Hematopoietic multipotent progenitor cell (in vitro differentiated cells): Measurements from ENCODE around the gene ITPR1. TPM values are rescaled to one million over a fixed set of nuclear protein-coding genes. Genes with fewer than 3 reads are reported as not detected.
A peak's percentile ranks its signal among the peaks of the same experiment; 100 is the strongest.

Source experiments
- DNase-seq, 3 donors: peaks; one replicate each; pipeline ENCODE4 v3.0.0-alpha.2; 2011 to 2015; ENCODE audit warnings: low read depth in 2 of 3, low spot score in 2 of 3
- total RNA-seq: library from RNA; depleted of rRNA; stranded (reverse); fragments of >200 nt; gene quantifications from one replicate; pipeline ENCODE4 v1.2.3, GENCODE V29; 2012

ITPR1 gene
- total RNA-seq, 1 donor = 166 TPM

GRCh38 chr3:4835616-4836043 is 342.5 kb downstream of the ITPR1 start:
- DNase-seq = peak in 1 of 3 donors; percentile 37

GRCh38 chr3:4836516-4836915 is 343.4 kb downstream of the ITPR1 start:
- DNase-seq = no peak

DNA sequence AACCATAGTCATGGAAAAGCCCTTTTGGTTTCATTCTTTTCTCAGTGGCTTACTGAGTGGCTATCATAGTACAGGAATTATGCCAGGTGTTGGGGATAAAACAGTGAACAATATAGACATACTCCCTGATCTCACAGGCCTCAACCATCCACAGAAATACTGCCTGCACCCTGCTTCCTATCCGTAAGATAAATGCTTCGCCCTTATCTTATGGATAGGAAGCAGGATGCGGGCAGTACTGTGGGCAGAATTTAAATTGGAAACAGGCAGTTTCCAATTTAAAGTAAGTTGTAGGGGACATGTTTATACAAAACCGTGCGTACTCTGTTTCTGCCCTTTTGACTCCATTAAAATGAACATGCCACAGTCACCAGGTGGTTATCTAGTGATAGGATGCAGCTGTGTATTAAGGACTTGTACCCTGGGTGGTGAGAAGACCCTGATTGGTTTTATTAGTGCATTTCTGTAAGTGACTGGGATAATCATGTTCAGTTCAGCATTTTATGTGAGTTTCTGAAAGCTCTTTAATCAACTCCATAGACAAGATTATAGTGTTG is 344.3 kb downstream of the ITPR1 start:
- DNase-seq = peak in 1 of 3 donors; percentile 29

GRCh38 chr3:4838621-4839022 is 345.5 kb downstream of the ITPR1 start:
- DNase-seq = no peak

DNA sequence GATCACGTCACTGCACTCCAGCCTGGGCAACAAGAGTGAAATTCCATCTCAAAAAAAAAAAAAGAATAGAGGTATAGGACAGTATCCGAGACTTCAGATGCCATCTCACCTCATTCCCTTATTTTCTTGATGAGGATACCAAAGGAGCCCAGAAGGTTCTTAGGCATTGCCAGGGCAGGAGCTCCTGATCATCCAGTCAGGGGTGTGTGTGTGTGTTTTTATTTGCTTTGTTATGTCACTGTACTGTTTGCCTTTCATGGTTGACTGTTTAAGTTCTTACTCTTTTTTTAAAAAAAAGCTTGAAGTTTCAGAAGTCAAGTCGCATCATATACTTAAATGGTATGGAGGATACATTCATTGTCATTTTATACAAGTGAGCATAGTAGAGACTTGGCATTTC is 346.1 kb downstream of the ITPR1 start:
- no peak for DNase-seq

GRCh38 chr3:4841225-4841624 is 348.1 kb downstream of the ITPR1 start:
- no peak for DNase-seq

DNA sequence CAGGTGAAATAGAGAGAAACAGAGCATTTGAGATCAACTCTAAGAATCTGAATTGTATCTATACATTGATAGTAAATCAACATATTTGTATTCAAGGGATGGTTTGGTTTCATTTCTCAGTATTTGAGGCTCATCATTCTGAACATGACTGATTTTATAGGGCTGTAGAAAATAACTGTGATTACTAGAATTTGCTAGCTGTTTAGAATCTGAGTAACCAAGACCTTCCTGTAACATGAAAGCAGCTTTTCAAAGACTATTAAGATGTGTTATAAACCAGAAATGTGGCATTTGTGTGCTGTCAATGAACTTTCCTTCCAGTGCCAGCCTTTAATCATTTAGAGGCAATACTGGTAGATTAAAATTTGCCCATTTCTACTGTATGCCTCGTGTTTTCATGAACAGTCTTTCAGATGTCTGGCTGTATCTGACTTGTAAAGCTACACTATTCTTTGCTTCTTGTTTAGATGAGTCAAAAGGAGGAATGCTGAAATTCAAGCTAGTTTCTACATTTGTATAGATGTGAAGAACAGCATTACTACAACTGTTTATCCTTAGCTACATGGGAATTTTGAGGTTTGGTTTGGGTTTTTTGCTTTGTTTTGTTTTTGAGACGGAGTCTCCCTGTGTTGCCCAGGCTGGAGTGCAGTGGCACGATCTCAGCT is 348.8 kb downstream of the ITPR1 start:
- DNase-seq = no peak

- no peak for DNase-seq
Observed at GRCh38 chr3:4843619-4844018, 350.5 kb downstream of the ITPR1 start.

DNA sequence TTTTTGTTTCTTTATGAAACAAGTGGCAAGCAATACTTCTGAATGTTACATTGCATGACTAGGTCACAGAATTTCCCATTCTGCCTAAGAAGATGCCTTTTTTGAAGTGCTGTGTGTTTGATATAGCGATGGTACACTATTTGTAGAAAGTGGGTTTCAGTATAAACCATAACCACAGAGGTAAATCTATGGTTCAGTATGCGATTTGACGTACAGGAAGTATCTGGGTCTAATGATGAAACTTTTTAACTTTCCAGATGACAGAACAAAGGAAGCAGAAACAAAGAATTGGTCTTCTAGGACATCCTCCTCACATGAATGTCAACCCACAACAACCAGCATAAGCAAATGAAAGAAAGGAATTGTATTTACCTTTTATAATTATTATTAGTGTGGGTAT is 352.7 kb downstream of the ITPR1 start:
- DNase-seq = peak in 2 of 3 donors; percentile 54 to 80

GRCh38 chr3:4846543-4846942 is 353.4 kb downstream of the ITPR1 start:
- DNase-seq = no peak

DNA sequence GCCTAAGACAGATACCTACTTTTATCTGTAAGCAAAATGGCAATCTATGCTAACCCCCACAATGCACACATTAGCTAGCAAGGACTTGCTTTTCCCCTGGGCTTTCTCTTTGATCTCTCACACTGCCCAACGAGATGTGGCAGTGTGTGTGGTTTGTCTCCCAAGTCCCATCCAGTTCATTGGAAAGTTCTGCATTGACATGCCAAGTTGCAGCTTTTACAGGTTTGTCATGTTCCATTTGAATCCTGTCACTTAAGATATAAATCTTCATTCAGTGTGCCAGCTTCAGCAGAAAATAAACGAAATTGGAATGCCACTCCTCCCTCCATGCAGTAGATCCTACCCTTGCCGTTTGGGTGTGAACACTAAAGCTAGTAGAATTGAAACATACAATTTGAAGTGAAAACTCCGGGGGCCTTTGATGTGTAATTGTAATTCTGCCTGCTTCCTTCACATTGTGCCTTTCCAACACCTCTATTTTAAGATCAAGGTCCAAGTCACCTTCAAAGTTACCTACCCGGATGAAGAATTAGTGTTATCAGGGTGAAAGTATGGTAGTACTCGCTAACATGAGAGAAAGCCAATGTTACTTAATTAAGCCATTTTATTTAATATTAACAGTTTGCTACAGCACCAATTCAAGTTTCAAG is 355.2 kb downstream of the ITPR1 start:
- DNase-seq = no peak

- no peak for DNase-seq
Observed at GRCh38 chr3:4849136-4849535, 356.0 kb downstream of the ITPR1 start.

DNA sequence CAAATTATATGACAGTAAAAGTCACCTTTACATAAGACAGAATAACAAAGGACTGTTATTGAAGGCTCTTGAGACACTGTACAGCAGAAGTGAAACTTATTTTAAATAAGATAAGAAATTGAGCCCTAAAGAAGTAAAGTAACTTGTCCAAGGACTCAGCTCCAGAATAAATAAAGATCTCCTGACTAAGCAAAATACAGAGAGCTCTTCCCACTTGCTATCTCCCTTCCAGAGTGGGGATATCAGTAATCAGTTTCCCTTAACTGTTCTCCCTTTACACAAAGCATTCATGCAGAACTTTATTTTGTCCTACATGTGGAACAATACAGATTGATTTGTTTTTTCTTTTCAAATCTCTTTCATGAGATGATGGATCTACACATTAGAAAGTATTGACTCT is 356.6 kb downstream of the ITPR1 start:
- DNase-seq = no peak

- no peak for DNase-seq
Observed at GRCh38 chr3:4850211-4850927, 357.2 kb downstream of the ITPR1 start.

- no peak for DNase-seq
Observed at GRCh38 chr3:4850928-4851265, 357.7 kb downstream of the ITPR1 start.

- peak in 1 of 3 donors; percentile 12 for DNase-seq
Observed at GRCh38 chr3:4852780-4853748, 359.9 kb downstream of the ITPR1 start.

DNA sequence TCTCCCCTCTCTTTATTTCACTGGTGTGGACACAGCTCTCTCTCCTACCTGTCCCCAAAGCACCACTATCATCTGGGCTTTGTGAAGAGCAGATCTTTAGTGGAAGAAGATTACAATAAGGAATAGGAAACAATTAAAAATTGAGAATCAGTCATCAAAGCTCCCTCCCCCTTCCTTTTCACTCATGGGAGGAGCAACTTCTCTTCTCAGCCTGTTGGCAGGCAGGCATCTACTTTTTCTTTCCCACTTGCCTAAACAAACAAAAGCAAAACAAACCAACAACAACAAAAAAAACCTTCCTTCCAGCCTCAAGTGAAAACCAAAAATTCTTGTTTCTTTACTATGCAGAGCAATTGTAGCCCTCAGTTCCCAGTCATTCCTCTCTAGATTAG is 360.6 kb downstream of the ITPR1 start:
- peak in 1 of 3 donors; percentile 18 for DNase-seq

DNA sequence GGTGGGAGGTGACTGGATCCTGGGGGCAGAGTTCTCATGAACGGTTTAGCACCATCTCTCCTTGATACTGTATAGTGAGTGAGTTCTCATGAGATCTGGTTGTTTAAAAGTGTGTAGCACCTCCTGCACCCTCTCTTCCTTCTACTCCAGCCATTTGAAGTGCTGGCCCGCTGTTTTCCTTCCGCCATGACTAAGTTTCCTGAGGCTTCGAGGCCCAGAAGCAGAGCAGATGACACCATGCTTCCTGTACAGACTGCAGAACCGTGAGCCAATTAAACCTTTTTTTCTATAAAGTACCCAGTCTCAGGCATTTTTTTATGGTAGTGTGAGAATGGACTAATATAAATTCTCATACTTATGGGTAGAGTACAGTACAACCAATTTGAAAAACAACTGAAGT is 362.5 kb downstream of the ITPR1 start:
- DNase-seq = peak in 2 of 3 donors; percentile 59 to 63

DNA sequence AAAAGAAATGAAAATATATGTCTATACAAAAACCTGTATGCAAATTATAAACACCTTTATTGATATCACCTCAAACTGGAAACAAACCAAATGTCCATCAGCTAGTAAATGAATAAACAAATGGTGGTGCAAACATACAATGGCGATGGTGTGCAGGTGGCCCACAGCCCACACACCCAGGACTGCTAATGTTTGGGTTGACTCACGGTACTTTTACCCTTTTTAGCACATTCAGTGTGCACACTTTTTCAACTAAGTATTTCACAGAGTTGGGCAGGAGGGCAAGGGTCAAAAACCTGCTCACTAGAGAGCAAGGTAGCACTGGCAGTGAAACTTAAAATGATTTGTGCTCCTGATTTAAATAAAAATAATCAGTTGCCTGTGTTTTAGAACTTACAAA is 363.0 kb downstream of the ITPR1 start:
- no peak for DNase-seq

DNA sequence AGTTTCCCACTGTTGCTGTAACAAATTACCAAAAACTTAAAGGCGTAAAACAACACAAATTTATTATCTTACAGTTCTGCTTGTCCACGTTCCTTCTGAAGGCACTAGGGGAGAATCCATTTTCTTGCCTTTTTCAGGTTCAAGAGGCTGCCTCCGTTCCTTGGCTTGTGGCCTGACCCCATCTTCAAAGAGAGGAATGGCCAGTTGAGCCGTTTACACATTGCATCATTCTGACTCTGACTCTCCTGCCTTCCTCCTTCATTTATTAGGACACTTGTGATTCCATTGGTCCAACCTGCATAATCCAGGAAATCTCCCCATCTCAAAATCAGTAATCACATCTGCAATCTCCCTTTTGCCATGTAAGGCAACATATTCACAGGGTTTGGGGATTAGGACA is 363.4 kb downstream of the ITPR1 start:
- DNase-seq = no peak

DNA sequence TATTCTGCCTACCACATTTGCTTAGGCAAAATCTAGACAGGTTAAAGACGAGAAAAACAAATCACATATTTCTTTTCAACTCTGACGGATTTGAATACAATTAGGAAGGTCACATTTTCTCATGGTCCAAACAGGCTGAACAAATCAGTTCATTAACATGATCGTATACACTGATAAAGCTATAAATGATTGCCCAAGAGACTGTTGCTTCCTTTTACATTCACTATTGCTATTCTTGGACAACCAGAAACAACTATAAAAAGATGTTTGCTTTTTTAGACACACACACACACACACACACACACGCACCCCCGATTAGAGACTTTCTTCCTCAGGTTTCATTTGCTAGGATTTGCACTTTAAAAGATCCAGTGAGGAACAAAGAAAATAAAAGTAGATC is 363.8 kb downstream of the ITPR1 start:
- DNase-seq = no peak
